Psoas muscle (tissue), 8 donors: ENCODE measurements around the gene SGCG. TPM values are rescaled to one million over a fixed set of nuclear protein-coding genes. Genes with fewer than 3 reads are reported as not detected.
"Not testable (repeated sequence)": the region's sequence is repeated elsewhere in the genome, so short reads cannot be mapped to it uniquely, and the experiment has no call there.

ENCODE experiments used
- ATAC-seq, 4 donors: fragments of 200-7000 bp; cut with Tn5 transposase; one replicate each; pipeline ENCODE4 v1.9.1; 2020; ENCODE audit warnings: moderate library complexity in 3 of 4, mild to moderate bottlenecking in 2 of 4
- DNase-seq, 2 donors: peaks; one replicate each; pipeline ENCODE4 v3.0.0-alpha.2; 2020
- H3K27ac ChIP-seq: fragments of 200-600 bp; one replicate; pipeline ENCODE4 v1.8.0; 2022
- H3K27me3 ChIP-seq, 3 donors: fragments of 200-600 bp in 1 of 3; one replicate each; pipeline versions ENCODE4 v1.6.1 to v1.8.0; 2013 to 2022; ENCODE audit warnings: low read length in 2 of 3, mild to moderate bottlenecking in 2 of 3, moderate library complexity in 1 of 3; ENCODE audit not compliant: insufficient read depth in 3 of 3
- H3K36me3 ChIP-seq, 2 donors: fragments of 200-600 bp in 1 of 2; one replicate each; pipeline versions ENCODE4 v1.6.1 to v1.8.0; 2013 to 2022; ENCODE audit warnings: low read depth in 1 of 2, mild to moderate bottlenecking in 1 of 2, moderate library complexity in 1 of 2; ENCODE audit not compliant: insufficient read depth in 1 of 2
- H3K4me1 ChIP-seq: fragments of 200-600 bp; one replicate; pipeline ENCODE4 v1.8.0; 2022
- H3K4me3 ChIP-seq: fragments of 200-600 bp; one replicate; pipeline ENCODE4 v1.8.0; 2022; ENCODE audit warnings: mild to moderate bottlenecking
- H3K9me3 ChIP-seq: fragments of 200-600 bp; one replicate; pipeline ENCODE4 v1.8.0; 2022
- WGBS, 3 donors: extraction: QIAGEN DNeasy Blood & Tissue Kit; methylation state at CpG; one replicate each; pipeline versions ENCODE4 v1.1.6 to v1.1.7; 2013; 5-methylcytosine and 5-hydroxymethylcytosine counted together
- intact Hi-C, 2 donors: fragments of 100-400 bp; cut with DNase I; formaldehyde crosslinking; loops; one replicate each; pipeline versions ENCODE4 v1.11.0 to v1.14.2; 2022
- long read RNA-seq, 2 donors: library from polyadenylated mRNA; unstranded; transcript quantifications; one replicate each; pipeline ENCODE4 v2.0.0, GENCODE V29; 2021
- polyA plus RNA-seq, 3 donors: library from polyadenylated mRNA; stranded (reverse); fragments of 200-250 nt; gene quantifications; one replicate each; pipeline ENCODE4 v1.2.3, GENCODE V29; 2013
- total RNA-seq, 4 donors: library from RNA; stranded (reverse); fragmentation: NEBNext Ultra II Directional in 2 of 4; extraction: Animal tissue kit (Norgen Biotek cat#: 25700) in 2 of 4; gene quantifications; one replicate each; pipeline versions ENCODE4 v1.2.1 to v1.2.4, GENCODE V29; 2021 to 2023
- TF ChIP-seq, protein P1 (sequence below): fragments of 200-600 bp; IDR thresholded peaks from one replicate; pipeline ENCODE4 v1.8.0; 2022; ENCODE audit warnings: antibody characterized with exemption
- donor health status: healthy with polysubstance abuse.
- donor health status: DM: no; HTN: no; CAD: no; lungs with moderate emphysema.
- donor health status: Bipolar disorder and iron deficiency.
- donor health status: healthy.
- donor health status: DM: yes; HTN: yes; CAD: no.
- donor health status: DM: no; HTN: no; CAD: no.
- donor health status: DM: no; HTN: no; CAD: no.
- donor health status: DM: yes; HTN: yes; CAD: no.

The SGCG gene, protein sequence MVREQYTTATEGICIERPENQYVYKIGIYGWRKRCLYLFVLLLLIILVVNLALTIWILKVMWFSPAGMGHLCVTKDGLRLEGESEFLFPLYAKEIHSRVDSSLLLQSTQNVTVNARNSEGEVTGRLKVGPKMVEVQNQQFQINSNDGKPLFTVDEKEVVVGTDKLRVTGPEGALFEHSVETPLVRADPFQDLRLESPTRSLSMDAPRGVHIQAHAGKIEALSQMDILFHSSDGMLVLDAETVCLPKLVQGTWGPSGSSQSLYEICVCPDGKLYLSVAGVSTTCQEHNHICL
- total RNA-seq: 10 to 100 TPM; 28.7 to 77.6 (median 45.0) TPM
- 10 to 100 TPM in 2 of 3 donors, 1 to 10 TPM in 1; 1.4 to 39.9 (median 19.4) TPM for polyA plus RNA-seq
- long read RNA-seq, donor 1, transcript SGCG-201 (8 exons, 1,624 nt): major isoform, 10 of 14 reads
- long read RNA-seq, donor 1, partial matches to known transcripts: 0 of 14 reads
- long read RNA-seq, donor 1, other reads (novel, unspliced or antisense): 4 of 14 reads
- long read RNA-seq, donor 2, transcript SGCG-201 (8 exons, 1,624 nt): major isoform, 29 of 43 reads
- long read RNA-seq, donor 2, partial matches to known transcripts: 2 of 43 reads
- long read RNA-seq, donor 2, other reads (novel, unspliced or antisense): 12 of 43 reads

DNA sequence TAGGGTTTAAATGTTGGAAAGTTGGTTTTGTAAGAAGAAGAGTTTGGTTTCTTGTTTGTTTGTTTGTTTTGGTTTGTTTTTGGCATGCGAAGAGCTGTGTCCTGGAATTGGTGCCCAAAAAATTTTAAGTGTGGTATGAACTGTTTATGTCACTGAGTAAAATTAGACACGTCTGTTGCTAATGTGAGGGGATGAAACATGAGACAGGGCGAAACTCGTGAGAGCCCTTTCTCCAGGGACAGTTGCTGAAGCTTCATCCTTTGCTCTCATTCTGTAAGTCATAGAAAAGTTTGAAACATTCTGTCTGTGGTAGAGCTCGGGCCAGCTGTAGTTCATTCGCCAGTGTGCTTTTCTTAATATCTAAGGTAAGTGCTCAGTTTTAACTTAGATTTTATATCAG lies at the start of gene SGCG:
TSS of gene SGCG (plus strand) at position 269 of the 400 bp plus-strand sequence. CDS start 22,716 bp downstream, outside the sequence.
- intact Hi-C loops: no loop called here
- DNase-seq (no peak), ATAC-seq (peak; percentile 86 to 91 (median 89))
- TF ChIP-seq, protein P1, sequence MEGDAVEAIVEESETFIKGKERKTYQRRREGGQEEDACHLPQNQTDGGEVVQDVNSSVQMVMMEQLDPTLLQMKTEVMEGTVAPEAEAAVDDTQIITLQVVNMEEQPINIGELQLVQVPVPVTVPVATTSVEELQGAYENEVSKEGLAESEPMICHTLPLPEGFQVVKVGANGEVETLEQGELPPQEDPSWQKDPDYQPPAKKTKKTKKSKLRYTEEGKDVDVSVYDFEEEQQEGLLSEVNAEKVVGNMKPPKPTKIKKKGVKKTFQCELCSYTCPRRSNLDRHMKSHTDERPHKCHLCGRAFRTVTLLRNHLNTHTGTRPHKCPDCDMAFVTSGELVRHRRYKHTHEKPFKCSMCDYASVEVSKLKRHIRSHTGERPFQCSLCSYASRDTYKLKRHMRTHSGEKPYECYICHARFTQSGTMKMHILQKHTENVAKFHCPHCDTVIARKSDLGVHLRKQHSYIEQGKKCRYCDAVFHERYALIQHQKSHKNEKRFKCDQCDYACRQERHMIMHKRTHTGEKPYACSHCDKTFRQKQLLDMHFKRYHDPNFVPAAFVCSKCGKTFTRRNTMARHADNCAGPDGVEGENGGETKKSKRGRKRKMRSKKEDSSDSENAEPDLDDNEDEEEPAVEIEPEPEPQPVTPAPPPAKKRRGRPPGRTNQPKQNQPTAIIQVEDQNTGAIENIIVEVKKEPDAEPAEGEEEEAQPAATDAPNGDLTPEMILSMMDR: no peak
- Histone ChIP-seq H3K27me3 (no peaks in the 10 kb centered on the region), H3K27ac (peak within 1 kb of the TSS; percentile 81), H3K9me3 (peaks cover 6% of the 10 kb centered on the region), H3K4me3 (peak within 1 kb of the TSS; percentile 62), H3K4me1 (peaks cover 35% of the 10 kb centered on the region), H3K36me3 (peaks cover 0 to under 1% of the 10 kb centered on the region in 2 donors)
- 14 to 28% (median 16%) methylated on average over 6 of the region's 6 CpGs for WGBS, 3 donors

DNA sequence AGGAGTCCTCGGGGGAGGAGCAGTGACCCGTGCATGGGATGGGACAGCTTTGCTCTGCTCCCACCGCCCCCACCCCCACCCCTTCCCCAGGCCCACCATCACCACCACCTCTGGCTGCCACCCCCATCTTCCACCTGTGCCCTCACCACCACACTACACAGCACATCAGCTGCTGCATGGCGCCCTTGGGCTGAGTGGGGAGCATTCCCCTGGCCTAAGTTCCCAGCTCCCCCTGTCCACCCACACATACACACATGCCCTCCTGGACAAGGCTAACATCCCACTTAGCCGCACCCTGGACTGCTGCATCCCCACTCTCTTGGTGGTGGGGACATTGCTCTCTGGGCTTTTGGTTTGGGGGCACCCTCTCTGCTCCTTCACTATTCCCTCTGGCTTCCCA lies 46.2 kb upstream of the SGCG start:
- H3K27me3 ChIP-seq: no peaks in the 10 kb centered on the region
- H3K27ac ChIP-seq: no peak overlapping the region
- intact Hi-C loops: no loop called here
- TF ChIP-seq, protein P1: no peak
- no peaks in the 10 kb centered on the region for H3K36me3 ChIP-seq
- 78 to 86% (median 85%) methylated on average over 4 to 5 of the region's 5 CpGs for WGBS, 3 donors
- no peak overlapping the region for H3K4me3 ChIP-seq
- no peak for ATAC-seq
- no peak for DNase-seq
- no peaks in the 10 kb centered on the region for H3K4me1 ChIP-seq
- H3K9me3 ChIP-seq: no peaks in the 10 kb centered on the region

DNA sequence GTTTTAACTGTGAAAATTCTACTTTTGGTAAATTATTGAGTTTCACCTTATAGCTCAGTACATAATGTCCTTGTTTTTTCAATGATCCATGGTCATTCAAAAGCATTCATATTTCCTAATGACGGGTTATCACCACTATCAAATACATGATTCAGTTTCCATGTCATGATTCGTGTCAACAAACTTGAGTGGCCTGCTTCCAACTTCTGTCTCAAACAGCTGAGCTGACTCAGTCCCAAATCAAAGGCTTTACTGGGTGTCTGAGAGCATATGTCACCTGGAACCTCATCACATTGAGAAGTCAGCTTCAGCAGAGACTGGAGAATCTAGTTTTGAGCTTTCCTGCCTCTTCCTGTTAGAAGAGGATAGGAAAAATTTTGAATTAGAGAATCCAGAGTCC lies 40.3 kb upstream of the SGCG start:
- DNase-seq (no peak), ATAC-seq (no peak)
- TF ChIP-seq, protein P1: no peak
- Histone ChIP-seq H3K4me3 (no peak overlapping the region), H3K27ac (no peak overlapping the region), H3K36me3 (no peaks in the 10 kb centered on the region), H3K4me1 (no peaks in the 10 kb centered on the region), H3K27me3 (no peaks in the 10 kb centered on the region), H3K9me3 (no peaks in the 10 kb centered on the region)
- intact Hi-C loops: no loop called here
- WGBS, 3 donors: 40 to 49% (median 45%) methylated on average over 2 of the region's 2 CpGs

DNA sequence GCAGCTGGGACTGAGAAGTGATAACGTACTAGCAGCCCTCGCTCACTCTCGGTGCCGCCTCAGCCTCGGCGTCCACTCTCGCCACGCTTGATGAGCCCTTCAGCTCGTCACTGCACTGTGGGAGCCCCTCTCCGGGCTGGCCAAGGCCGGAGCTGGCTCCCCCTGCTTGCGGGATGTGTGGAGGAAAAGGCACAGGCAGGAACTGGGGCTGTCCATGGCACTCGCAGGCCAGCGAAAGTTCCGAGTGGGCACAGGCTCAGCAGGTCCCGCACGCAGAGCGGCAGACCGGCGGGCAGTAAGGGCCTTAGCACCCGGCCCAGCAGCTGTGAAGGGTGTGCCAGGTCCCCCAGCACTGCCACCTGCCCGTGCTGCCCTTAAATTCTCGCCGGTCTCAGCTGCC lies 38.8 kb upstream of the SGCG start:
- Histone ChIP-seq H3K9me3 (no peaks in the 10 kb centered on the region), H3K4me3 (no peak overlapping the region), H3K27me3 (no peaks in the 10 kb centered on the region), H3K27ac (no peak overlapping the region), H3K4me1 (no peaks in the 10 kb centered on the region), H3K36me3 (no peaks in the 10 kb centered on the region)
- 93 to 96% (median 95%) methylated on average over 18 to 24 of the region's 24 CpGs for whole genome bisulfite sequencing, 3 donors
- DNase-seq (no peak), ATAC-seq (no peak)
- intact Hi-C loops: no loop called here
- TF ChIP-seq, protein P1: no peak

DNA sequence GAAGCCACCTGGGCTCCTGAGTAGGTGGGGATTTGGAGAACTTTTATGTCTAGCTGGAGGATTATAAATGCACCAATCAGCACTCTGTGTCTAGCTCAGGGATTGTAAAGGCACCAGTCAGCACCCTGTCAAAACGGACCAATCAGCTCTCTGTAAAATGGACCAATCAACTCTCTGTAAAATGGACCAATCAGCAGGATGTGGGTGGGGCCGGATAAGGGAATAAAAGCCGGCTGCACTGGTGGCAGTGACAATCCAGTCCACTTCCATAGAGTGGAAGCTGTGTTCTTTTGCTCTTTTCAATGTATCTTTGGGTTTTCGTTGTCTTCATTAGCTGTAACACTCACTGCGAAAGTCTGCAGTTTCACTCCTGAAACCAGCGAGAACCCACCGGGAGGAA lies 38.2 kb upstream of the SGCG start:
- DNase-seq, intact Hi-C loops, H3K4me3 ChIP-seq, H3K4me1 ChIP-seq, H3K27me3 ChIP-seq, H3K27ac ChIP-seq, H3K36me3 ChIP-seq, ATAC-seq, H3K9me3 ChIP-seq: not testable (repeated sequence)
- WGBS, 3 donors: 90 to 93% (median 93%) methylated on average over 7 of the region's 7 CpGs
